HG03280 (cell line): ENCODE measurements around the gene RHOBTB1.
A peak's percentile ranks its signal among the peaks of the same experiment; 100 is the strongest.
"Not testable (repeated sequence)": the region's sequence is repeated elsewhere in the genome, so short reads cannot be mapped to it uniquely, and the experiment has no call there.

Source experiments
- ATAC-seq: cut with Tn5 transposase; IDR thresholded peaks from one replicate; pipeline ENCODE4 v1.9.1; 2021; ENCODE audit warnings: mild to moderate bottlenecking, moderate library complexity; ENCODE audit not compliant: unreplicated experiment

Gene RHOBTB1

DNA sequence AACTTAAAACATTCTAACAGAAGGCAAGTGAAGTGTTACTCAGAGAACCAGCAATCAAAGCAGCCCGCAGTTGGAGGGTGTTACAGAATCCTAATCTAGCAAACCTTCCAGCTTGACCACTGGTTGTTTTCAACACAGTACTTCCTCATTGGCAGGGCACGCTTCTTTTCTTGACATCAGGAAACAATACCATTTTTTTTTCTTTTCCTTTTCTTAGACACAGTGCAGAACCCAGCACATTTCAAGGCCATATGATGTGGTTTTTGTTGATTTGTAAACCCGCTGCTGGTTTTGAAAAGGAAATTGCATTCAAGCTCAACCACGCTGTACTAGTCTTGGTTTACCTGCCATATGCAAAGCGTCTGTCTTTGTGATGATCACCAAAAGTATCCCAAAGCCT lies 33.4 kb downstream of the RHOBTB1 start:
- ATAC-seq, result no peak

DNA sequence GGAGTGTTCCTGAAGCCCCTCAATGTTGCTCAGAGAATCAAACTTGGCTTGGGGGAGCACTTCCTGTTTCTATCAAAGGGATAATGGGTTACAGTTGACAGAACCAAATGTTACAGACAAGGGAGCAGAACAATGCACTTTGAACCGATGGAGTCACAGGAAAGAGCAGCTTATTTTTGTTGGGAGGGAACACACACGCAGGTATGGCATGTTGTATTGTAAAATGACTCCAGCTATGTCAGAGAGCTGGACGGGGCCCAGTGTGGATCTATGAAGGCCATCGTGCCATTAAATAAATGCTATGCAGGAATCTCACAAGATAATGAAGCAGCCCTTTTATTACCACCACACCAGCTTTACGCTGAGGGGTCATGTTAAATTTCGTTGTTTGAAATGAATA lies 35.1 kb downstream of the RHOBTB1 start:
- no peak for ATAC-seq

DNA sequence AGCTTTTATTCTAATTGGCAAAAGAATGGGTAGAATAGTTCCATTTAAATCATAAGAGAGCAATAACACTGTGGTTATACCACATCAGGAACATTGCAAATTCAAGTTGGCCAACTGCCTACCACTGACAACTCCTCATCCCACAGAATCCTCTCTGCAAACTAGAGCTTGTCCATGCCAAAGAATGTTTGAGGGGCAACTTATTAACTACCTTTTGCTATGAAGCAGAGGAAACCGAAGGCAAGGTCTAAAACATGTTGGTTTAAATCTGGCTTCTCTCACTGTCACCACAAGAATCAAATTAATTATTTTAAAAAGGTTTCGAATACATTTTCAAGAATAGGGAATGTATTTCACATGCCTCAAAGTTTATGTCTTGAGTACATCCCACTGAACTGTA lies 36.0 kb downstream of the RHOBTB1 start:
- ATAC-seq, result no peak

DNA sequence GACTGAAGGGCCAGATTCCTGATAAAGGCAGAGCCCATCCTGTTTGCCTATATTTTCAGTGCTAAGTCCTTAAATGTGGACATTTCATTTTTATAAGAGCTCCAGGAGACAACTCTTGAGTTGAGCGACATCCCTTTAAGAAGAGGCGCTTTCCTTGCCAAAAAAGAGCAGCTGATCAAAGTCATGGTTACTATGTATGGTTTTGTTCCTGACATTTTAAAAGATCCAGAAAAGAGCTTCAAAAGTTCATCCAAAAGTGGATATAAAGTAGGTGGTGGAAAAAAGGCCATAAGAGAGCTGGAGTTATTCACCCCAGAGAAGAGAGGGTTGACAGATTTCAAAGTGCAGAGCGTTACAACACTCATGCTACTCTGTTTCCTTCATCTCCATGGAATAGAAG lies 36.7 kb downstream of the RHOBTB1 start:
- no peak for ATAC-seq

DNA sequence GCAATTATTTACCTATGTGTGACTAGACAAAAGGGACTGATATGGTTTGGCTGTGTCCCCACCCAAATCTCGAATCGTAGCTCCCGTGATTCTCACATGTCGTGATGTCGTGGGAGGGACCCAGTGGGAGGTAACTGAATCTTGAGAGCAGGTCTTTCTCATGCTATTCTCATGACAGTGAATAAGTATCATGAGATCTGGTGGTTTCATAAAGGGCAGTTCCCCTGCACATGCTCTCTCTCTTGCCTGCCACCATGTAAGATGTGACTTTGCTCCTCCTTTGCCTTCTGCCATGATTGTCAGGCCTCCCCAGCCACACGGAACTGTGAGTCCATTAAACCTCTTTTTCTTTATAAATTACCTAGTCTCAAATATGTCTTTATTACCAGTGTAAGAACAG lies 37.2 kb downstream of the RHOBTB1 start:
- not testable (repeated sequence) for ATAC-seq

DNA sequence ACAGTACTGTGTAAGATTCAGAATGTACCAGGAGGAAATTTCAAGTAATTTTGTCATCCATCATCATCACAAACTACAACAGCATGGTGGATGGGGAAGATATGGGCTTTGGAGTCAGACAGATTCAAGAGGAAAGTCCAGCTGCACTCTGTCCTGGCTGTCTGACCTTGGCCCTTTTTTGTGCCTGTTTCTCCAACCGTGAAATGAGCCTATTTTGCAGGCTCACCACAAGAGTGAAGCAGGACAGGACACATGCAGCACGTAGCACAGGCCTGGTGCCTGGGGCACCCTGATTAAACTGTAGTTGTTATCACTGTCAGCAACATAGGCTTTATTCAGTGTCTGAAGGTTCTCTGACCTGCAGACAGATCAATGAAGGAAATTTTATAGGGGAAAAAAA lies 37.6 kb downstream of the RHOBTB1 start:
- no peak for ATAC-seq

DNA sequence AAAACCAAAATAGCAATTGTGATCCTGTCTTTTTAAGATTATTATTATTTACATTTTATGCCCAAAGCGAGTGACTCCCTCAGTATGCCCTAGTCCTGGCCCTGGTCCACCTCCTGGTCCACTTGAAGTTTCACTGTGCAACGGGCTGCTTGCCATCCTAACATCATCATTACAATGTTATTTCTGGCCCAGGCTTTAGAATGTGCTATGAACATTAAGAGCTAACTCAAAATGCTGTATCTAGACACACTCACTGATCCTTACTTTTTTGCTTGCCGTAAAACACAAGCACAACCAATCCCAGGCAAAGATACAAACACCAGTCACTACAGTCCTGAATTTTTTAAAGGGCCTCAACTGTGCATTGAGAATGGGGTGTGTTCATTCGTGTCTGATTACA lies 38.4 kb downstream of the RHOBTB1 start:
- ATAC-seq, result no peak

DNA sequence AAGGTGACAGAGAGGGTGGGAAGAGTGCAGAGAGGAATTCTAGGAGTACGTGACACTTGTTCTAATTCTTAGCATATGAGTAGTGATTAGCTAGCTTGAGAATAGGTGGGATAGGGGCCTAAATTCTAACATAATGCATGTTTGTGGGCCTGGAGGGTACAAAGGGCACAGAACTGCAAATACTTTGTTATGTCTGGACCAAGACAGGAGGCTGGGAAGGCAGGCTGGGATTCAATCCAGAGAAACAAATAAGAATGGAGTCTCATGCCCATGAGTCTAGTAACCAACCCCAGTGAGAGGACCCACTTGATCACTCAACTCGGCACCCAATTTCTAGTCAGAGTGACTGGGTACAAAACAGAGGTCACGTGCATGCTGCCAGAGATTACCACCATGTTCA lies 40.9 kb downstream of the RHOBTB1 start:
- ATAC-seq, result no peak

DNA sequence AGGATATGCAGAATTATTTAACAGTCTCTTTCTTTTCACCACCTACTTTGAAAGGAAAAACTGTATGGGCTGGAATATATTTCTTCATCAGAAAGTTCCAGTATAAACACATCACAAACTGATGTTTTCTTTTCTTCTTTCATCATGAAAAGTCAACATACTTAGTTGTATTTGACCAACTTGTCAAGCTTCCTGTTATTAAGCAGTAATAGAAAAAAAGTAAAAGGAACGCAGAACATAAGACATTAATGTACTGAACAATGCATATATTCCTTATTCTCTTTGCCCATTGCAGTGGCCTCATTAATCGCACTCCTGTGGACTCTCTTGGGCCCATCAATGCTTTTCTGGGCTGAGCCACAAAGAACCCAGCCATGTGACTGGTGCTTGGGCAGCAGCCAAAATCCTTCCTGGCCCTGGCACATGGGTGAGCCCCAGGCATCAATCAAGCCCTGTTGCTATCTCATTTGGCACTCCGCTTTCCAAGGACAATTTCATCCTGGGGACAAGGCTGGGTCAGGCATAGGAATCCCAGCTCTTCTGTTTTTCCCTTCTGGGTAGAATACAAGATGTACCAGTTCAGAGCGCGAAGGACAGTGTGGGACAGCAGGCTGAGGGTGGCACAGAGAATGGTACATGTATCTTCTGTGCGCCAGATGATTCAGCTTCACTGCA lies 42.3 kb downstream of the RHOBTB1 start:
- no peak for ATAC-seq

DNA sequence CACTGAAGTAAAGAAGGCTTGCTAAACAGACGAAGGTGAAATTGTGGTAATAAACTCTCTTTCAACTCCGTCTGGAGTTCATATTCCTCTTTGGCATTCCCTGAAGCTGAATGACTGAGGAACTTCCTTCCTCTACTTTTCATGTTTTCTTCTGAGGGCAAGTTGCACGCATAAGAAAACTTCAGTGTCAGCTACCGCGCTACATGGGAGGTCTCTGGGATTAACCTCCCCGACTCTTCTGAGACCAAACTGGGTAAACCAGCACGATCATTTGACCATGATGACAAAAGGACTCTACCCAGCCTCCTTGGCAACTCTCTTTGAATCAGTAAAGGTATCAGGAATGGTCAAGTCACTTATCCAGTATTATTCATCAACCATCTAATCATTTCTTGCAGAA lies 44.7 kb downstream of the RHOBTB1 start:
- ATAC-seq, result no peak

DNA sequence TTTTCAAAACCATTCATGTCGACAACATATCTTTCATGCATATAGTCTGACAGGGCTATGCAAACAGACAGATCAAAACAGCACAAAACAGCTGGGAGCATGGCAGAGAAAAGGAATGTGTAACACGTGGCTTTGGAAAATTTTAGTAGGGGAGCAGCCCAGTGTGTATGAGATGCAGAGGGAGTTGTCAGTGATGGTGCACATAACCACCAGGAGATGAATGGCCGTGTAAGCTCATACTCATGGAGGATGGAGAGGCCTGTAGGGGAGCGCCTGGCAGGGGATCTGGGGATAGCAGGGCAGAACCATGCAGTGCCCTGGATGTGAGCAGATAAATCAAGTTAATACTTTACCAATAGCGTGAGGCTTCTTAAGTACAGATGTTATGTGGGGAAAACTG lies 45.7 kb downstream of the RHOBTB1 start:
- ATAC-seq, result no peak

DNA sequence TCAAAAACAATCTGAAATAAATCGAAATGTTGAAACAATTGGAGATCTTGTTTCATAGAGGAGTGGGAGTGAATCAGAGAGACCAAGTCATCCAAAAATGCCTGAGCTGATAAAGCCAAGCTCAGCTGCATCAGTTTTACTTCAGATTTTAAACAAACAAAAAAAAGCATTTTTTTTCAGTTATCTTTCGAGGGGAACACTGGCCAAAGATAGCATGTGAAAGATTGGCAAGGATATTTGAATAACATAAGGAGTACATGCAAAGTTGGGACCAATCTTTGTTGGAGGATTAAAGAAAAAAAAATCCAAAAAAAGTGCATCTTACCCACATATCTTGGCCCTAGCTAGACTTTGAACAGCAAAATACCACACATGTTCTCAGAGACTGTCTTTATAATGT lies 47.2 kb downstream of the RHOBTB1 start:
- ATAC-seq, result no peak

DNA sequence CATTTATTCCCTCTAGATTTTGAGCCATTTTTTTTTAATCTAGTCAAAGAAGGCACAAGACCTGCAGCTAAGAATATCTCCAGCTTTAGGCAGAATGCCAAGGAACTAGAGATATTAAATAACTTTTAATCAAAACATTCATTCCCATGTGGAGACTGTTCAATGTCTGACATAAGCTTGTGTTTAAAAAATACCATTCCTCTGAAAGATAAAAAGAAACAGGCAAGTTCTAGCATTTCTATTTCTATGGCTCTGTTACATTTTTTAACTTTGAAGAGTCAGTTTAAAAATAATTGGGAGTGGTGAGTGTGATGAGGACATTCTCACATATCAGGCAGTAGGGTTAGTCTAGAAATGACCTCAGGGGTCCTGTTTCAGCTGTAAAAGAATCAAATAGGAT lies 48.0 kb downstream of the RHOBTB1 start:
- no peak for ATAC-seq

DNA sequence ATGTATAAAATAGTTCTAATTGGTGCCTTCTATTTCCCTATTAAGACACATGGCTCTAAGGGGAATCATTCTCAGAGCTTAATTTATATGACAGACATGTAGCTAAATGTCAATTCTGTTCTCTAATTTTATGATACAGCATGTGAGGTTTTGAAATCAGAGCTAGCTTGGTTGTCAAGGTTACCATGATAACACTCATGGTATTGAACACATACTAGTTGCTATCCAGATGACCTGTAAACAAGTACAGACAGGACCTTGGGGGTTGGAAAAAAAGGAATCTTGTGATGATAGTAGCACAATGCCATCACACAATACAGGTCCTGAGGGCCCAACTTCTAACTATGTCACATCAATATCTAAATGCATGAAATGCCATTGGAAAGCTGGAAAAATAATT lies 49.2 kb downstream of the RHOBTB1 start:
- ATAC-seq, result no peak

DNA sequence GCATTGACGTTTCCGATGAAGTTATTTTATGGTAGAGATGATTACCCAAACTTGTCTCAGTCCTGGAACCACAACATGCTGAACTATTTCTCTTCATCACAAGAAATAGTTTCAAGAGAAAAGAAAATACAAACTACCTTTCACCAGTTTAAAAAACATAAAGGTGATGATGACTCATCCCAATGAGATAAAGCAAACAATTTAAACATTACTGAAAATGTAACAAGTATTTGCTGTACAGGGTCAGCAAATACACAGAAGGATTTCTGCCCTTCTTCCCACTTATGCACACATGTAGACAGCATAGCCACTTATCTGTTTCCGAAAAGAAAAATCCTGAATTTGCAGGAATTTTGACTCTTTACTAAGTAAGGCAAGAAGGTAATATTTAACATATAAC lies 50.8 kb downstream of the RHOBTB1 start:
- no peak for ATAC-seq

DNA sequence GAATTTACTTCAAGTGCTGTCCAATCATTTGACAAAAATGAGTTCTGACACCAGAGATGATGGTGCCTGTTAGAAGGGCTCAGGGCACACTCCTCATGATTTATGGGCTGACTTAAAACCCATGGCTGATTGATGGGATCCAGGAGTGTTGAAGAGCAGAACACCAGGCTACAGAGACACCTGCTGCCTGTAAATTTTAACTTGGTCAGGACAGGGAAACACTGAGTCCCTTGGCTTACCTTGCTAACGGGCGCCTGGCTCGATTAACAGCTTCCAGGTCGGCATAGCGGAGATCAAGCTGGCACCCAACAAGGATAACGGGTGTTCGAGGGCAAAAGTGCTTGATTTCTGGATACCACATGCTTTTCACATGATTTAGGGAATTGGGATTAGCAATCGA lies 51.4 kb downstream of the RHOBTB1 start:
- no peak for ATAC-seq

DNA sequence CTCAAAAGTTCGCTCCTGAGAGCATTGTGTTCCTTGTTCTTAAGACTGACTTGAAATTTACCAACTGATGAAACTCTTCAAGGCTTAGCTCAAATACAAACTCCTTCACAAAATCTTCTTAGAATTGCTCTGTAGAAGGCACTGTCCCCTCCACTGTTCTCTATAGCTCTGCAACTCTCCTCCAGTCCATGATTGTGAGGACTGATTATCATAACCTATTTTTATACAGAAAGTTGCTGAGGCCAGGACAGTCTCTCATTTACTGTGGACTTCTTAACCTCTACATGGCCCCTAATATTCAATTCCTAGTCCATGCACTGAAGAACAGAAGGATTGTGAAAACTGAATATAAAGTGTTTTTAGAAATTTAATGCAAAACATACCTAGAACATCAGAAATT lies 53.2 kb downstream of the RHOBTB1 start:
- no peak for ATAC-seq

DNA sequence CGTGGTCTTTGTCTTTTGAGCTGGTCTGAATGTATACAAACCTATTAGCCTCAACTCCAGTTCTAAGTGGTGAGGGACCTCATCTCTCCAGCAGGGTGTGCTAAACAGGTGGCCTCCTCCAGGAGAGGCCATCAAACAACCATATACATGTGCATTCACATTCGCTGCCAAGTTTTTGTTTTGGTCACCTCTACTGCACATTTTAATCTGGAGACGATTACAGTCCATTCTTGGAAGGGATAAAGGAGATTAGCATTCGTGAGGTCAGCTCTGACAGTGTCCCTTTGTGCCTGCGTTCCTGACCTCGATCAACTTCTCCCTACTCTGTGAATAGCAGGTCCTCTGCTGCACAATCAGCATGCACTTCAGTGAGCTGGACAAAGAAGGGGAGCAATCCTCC lies 60.8 kb downstream of the RHOBTB1 start:
- ATAC-seq, result peak; percentile 67

DNA sequence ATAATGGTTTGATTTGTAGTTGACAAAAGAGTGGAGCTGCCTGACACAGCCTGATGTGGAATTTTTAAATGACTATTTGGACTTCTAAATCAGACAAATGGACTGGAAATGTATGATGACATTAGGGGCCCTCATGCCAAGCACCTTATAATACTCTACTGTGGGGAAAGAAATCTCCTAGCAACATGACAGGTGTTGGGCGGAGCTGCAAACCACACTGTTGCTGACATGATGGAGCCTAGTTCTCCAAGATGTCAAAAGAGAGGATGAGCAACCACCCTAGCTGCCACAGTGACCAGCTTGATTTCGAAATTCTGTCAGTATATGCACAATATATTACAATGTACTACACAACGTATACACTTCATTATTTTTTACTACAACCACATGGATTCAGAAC lies 65.8 kb downstream of the RHOBTB1 start:
- no peak for ATAC-seq

DNA sequence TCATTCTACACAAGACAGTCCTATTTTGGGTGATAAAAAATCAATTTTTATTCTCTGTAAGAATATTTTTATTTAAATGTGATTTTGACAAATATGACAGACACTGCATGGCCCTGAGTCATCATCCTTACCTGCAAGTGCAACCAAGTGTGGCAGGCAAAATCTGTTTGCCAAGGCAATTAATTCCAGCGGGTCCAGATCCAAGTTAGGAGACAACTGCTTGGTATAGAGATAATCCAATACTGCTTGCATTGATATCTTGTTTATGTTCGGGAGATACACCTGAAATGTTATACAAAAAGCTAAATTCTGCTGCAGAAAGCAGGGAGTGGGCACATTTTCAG lies 66.2 kb downstream of the RHOBTB1 start:
- ATAC-seq, result no peak

DNA sequence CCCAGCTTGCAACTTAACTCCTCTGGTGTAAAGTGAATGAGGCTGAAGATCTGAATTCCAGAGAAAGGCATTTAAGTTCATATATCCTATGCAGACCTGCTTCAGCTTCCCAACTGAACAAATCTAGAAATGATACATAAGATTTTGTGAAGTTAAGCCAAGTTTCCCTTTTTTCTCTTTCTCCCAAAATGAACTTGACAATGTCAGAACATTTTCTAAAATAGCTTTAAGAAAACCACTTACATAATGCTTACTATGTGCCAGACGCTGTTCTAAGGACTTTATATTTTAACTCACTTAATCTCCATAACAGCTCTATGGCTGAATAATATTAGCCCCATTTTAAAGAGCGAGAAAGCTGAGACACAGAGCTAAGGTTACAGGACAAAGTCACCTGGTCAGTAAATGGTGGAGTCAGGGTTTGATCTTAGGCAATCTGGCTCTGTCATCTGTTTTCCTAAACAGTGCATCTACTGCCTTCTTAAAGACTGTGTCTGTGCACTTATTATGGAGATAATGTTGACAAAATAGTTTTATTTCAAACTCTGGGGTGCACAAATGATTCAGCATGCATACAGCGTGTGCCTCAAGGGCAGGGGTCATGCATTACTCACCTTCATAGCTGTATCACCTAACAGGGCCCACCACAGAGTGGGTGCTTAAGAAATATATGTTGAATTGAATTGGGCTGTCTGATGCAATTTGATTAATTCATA lies 66.8 kb downstream of the RHOBTB1 start:
- no peak for ATAC-seq

DNA sequence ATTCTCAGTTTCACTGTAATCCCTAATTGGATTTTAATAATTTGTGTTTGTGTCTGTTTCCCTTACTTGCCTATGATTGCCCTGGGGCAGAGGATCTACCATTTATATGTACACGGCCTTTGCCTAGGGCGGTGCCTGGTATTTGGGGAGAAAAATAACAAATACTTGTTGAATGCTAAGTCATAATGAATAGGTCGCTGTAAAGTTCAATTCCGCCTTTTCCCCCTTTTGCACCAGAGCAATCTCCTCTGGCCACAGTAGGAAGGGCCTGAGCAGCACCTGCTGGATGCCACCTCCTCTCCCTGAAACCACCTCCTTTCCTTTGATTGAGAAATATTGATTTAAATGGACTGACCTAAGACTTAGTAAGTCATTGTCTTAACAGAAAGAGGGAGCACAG lies 70.2 kb downstream of the RHOBTB1 start:
- no peak for ATAC-seq

DNA sequence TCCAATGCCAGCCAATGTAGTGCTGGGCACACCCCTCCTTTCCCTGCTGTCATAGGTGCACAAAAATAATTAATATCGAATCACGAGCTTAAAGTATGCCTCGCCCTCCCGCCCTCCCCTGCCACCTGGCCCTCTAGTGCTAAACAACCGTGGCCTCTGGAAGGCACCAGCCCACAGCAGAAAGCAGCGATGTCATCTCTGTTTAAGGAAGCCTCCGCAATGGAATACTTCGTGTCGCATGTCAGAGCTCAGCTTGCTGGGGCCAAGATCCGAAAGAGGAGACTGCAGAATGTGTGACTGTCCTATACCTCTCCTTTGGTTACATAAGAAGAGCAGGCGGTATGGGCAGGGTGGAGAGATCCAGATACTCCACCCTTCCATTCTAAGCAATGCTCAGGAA lies 71.5 kb downstream of the RHOBTB1 start:
- ATAC-seq, result no peak
